ENCODE data around the gene CFAP299. TPM values are rescaled to one million over a fixed set of nuclear protein-coding genes. Genes with fewer than 3 reads are reported as not detected.

CFAP299 gene
- total RNA-seq, 1 donor from 2014 or later: not detected

DNA sequence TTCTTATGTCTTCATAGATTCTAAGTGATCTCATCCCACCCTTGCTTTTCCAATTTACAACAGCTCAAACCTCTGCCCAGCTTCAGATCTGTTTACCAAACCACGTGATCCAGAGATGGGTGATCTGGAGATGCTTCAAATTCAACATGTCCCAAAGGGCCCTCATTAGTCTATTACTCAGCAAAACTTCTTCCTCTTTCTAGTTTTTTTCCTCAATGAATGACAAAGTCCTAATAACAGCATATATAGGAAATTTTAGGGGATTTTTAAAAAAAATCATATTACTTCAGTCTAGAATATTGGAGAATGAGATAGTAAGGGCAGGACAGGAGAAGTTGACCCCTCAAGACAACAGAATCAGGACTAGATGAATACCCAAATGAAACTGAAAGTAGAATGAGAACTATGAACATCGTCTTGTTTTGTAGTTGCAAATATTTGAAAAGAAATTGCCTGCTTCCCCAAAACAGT, 127.1 kb downstream of the CFAP299 start:
- Mint-ChIP-seq H3K36me3 (ENCODE audit: unreplicated experiment) (no peaks in the 10 kb centered on the region), H3K4me1 (ENCODE audit: unreplicated experiment) (no peaks in the 10 kb centered on the region), H3K9me3 (ENCODE audit: unreplicated experiment) (no peaks in the 10 kb centered on the region), H3K27ac (ENCODE audit: unreplicated experiment) (no peak overlapping the region), H3K4me3 (ENCODE audit: unreplicated experiment) (no peak overlapping the region), H3K27me3 (ENCODE audit: unreplicated experiment) (peaks cover 18% of the 10 kb centered on the region)
- TF ChIP-seq, protein P1, sequence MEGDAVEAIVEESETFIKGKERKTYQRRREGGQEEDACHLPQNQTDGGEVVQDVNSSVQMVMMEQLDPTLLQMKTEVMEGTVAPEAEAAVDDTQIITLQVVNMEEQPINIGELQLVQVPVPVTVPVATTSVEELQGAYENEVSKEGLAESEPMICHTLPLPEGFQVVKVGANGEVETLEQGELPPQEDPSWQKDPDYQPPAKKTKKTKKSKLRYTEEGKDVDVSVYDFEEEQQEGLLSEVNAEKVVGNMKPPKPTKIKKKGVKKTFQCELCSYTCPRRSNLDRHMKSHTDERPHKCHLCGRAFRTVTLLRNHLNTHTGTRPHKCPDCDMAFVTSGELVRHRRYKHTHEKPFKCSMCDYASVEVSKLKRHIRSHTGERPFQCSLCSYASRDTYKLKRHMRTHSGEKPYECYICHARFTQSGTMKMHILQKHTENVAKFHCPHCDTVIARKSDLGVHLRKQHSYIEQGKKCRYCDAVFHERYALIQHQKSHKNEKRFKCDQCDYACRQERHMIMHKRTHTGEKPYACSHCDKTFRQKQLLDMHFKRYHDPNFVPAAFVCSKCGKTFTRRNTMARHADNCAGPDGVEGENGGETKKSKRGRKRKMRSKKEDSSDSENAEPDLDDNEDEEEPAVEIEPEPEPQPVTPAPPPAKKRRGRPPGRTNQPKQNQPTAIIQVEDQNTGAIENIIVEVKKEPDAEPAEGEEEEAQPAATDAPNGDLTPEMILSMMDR (IDR thresholded peaks at IDR 0.05): no peak
- DNase-seq (ENCODE audit: extremely low spot score, unreplicated experiment): no peak

DNA sequence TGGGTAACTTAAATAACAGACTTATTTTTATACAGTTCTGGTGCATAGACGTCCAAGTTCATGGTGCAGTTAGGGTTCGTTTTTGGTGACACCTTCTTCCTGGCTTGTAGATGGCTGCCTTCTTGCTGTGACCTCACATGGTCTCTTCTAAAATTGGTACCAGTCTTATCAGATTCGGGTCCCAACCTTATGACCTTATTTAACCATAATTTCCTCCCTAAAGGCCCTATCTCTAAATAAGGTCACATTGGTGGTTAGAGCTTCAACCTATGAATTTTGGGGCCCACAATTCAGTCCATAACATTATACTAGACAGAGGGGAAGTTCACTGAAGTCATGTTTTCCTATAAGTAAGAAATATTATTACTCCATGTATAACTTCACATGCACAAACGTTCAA, 128.0 kb downstream of the CFAP299 start:
- DNase-seq (ENCODE audit: extremely low spot score, unreplicated experiment): no peak
- no peaks in the 10 kb centered on the region for H3K4me1 Mint-ChIP-seq (ENCODE audit: unreplicated experiment)
- TF ChIP-seq, protein P1 (IDR thresholded peaks at IDR 0.05): no peak
- no peak overlapping the region for H3K27ac Mint-ChIP-seq (ENCODE audit: unreplicated experiment)
- no peaks in the 10 kb centered on the region for H3K36me3 Mint-ChIP-seq (ENCODE audit: unreplicated experiment)
- no peaks in the 10 kb centered on the region for H3K9me3 Mint-ChIP-seq (ENCODE audit: unreplicated experiment)
- H3K4me3 Mint-ChIP-seq (ENCODE audit: unreplicated experiment): no peak overlapping the region
- H3K27me3 Mint-ChIP-seq (ENCODE audit: unreplicated experiment): peaks cover 18% of the 10 kb centered on the region

DNA sequence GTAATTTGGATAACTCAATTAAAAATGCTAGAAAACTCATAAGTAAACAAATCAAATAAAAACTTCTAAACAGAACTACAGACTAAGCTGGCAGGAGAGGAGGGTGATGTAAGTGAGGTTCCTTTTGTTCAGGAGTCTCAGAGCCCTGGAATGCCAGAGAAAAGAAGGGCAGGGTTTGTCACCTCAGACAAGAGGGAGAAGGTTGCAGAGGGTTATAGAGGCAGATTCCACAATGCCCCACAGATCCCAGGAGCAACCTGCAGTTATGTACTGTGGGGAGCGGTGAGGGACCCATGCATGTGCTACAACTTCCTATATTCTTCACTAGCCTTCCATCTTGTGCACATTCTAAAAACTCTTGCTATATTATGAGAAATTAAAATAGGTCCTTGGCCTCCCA, 129.7 kb downstream of the CFAP299 start:
- DNase-seq (ENCODE audit: extremely low spot score, unreplicated experiment): no peak
- no peak overlapping the region for H3K4me3 Mint-ChIP-seq (ENCODE audit: unreplicated experiment)
- H3K36me3 Mint-ChIP-seq (ENCODE audit: unreplicated experiment): no peaks in the 10 kb centered on the region
- H3K27me3 Mint-ChIP-seq (ENCODE audit: unreplicated experiment): peaks cover 21% of the 10 kb centered on the region
- H3K27ac Mint-ChIP-seq (ENCODE audit: unreplicated experiment): no peak overlapping the region
- TF ChIP-seq, protein P1 (IDR thresholded peaks at IDR 0.05): no peak
- H3K9me3 Mint-ChIP-seq (ENCODE audit: unreplicated experiment): no peaks in the 10 kb centered on the region
- no peaks in the 10 kb centered on the region for H3K4me1 Mint-ChIP-seq (ENCODE audit: unreplicated experiment)

DNA sequence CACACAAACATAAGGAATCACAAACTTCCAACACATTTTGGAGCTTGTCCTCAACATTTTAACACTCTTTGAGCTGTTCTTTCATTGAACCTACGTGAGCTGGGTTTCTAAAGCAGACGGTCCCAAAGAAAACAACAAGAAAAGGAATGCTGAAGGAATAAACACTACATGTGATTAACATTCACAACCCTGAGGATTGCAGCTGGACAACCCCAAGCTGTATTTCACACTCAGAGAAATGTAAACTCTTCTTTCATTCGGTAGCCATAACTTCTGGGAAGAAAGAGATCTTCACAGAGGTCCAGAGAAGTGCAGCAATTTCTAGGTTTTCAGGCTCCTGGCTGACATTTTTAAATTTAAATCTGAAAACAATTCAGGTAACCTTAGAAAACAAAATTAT, 130.2 kb downstream of the CFAP299 start:
- H3K27ac Mint-ChIP-seq (ENCODE audit: unreplicated experiment): no peak overlapping the region
- TF ChIP-seq, protein P1 (IDR thresholded peaks at IDR 0.05): no peak
- no peak overlapping the region for H3K4me3 Mint-ChIP-seq (ENCODE audit: unreplicated experiment)
- no peaks in the 10 kb centered on the region for H3K9me3 Mint-ChIP-seq (ENCODE audit: unreplicated experiment)
- no peak for DNase-seq (ENCODE audit: extremely low spot score, unreplicated experiment)
- H3K4me1 Mint-ChIP-seq (ENCODE audit: unreplicated experiment): no peaks in the 10 kb centered on the region
- H3K36me3 Mint-ChIP-seq (ENCODE audit: unreplicated experiment): no peaks in the 10 kb centered on the region
- H3K27me3 Mint-ChIP-seq (ENCODE audit: unreplicated experiment): peaks cover 23% of the 10 kb centered on the region

DNA sequence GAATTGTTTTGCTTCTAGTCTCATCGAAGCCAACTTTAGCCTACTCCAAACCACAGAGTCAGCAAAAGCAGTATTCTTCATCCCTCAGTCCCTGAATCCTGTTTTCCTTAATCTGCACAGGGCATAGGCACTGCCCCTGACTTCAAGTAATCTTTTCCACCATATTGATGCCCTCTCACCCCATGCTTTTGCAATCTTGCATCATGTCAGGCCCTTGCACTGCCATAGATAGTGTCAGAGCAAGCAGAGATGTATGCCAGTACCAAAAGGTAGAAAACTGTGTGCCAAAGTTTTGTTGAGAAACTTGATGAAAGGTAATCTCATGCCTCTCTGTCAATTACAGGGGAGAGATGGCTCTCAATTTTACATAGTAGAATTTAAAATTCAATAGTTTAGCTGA, 131.1 kb downstream of the CFAP299 start:
- H3K27ac Mint-ChIP-seq (ENCODE audit: unreplicated experiment): no peak overlapping the region
- TF ChIP-seq, protein P1 (IDR thresholded peaks at IDR 0.05): no peak

More for the DNA sequence above, 131.1 kb downstream of the CFAP299 start:
- Mint-ChIP-seq H3K4me3 (ENCODE audit: unreplicated experiment) (no peak overlapping the region), H3K36me3 (ENCODE audit: unreplicated experiment) (no peaks in the 10 kb centered on the region), H3K9me3 (ENCODE audit: unreplicated experiment) (no peaks in the 10 kb centered on the region), H3K4me1 (ENCODE audit: unreplicated experiment) (no peaks in the 10 kb centered on the region), H3K27me3 (ENCODE audit: unreplicated experiment) (peaks cover 21% of the 10 kb centered on the region)
- no peak for DNase-seq (ENCODE audit: extremely low spot score, unreplicated experiment)
